Renal cortex interstitium (tissue), 15 donors: ENCODE results near the gene RHOB. TPM values are rescaled to one million over a fixed set of nuclear protein-coding genes. Genes with fewer than 3 reads are reported as not detected.

ENCODE experiments used
- DNase-seq, 11 donors: peaks; one replicate each; pipeline ENCODE4 v3.0.0-alpha.2; 2013; ENCODE audit warnings: low read depth in 9 of 11, low spot score in 4 of 11; ENCODE audit errors: extremely low read depth in 1 of 11
- long read RNA-seq, 16 experiments: transcript quantifications; one replicate each; lab custom pipeline, GENCODE V29; 2026
- polyA plus RNA-seq, 3 donors: library from polyadenylated mRNA; unstranded; fragments of 120-200 nt; gene quantifications; one replicate each; pipeline ENCODE4 v1.2.1, GENCODE V29; 2013; ENCODE audit not compliant: insufficient read length in 3 of 3

Gene RHOB
- 100 to 1,000 TPM in 2 of 3 donors, 10 to 100 TPM in 1; 82.5 to 103 (median 101) TPM for polyA plus RNA-seq
- long read RNA-seq, donor 1, transcript RHOB-201 (1 exons, 2,372 nt), result major isoform, 69 of 69 reads
- long read RNA-seq, donor 1, partial matches to known transcripts, result 0 of 69 reads
- long read RNA-seq, donor 1, other reads (novel, unspliced or antisense), result 0 of 69 reads
- long read RNA-seq, donor 2, transcript RHOB-201 (1 exons, 2,372 nt), result major isoform, 104 of 104 reads
- long read RNA-seq, donor 2, partial matches to known transcripts, result 0 of 104 reads
- long read RNA-seq, donor 2, other reads (novel, unspliced or antisense), result 0 of 104 reads
- long read RNA-seq, donor 3, transcript RHOB-201 (1 exons, 2,372 nt), result major isoform, 208 of 208 reads
- long read RNA-seq, donor 3, partial matches to known transcripts, result 0 of 208 reads
- long read RNA-seq, donor 3, other reads (novel, unspliced or antisense), result 0 of 208 reads
- long read RNA-seq, donor 4, transcript RHOB-201 (1 exons, 2,372 nt), result major isoform, 71 of 71 reads
- long read RNA-seq, donor 4, partial matches to known transcripts, result 0 of 71 reads
- long read RNA-seq, donor 4, other reads (novel, unspliced or antisense), result 0 of 71 reads
- long read RNA-seq, donor 5, result 0 reads
- long read RNA-seq, donor 6, transcript RHOB-201 (1 exons, 2,372 nt), result major isoform, 111 of 111 reads
- long read RNA-seq, donor 6, partial matches to known transcripts, result 0 of 111 reads
- long read RNA-seq, donor 6, other reads (novel, unspliced or antisense), result 0 of 111 reads
- long read RNA-seq, donor 7, transcript RHOB-201 (1 exons, 2,372 nt), result major isoform, 163 of 163 reads
- long read RNA-seq, donor 7, partial matches to known transcripts, result 0 of 163 reads
- long read RNA-seq, donor 7, other reads (novel, unspliced or antisense), result 0 of 163 reads
- long read RNA-seq, donor 8, transcript RHOB-201 (1 exons, 2,372 nt), result major isoform, 147 of 160 reads
- long read RNA-seq, donor 8, partial matches to known transcripts, result 13 of 160 reads
- long read RNA-seq, donor 8, other reads (novel, unspliced or antisense), result 0 of 160 reads
- long read RNA-seq, donor 9, transcript RHOB-201 (1 exons, 2,372 nt), result major isoform, 99 of 99 reads
- long read RNA-seq, donor 9, partial matches to known transcripts, result 0 of 99 reads
- long read RNA-seq, donor 9, other reads (novel, unspliced or antisense), result 0 of 99 reads
- long read RNA-seq, donor 10, transcript RHOB-201 (1 exons, 2,372 nt), result major isoform, 163 of 163 reads
- long read RNA-seq, donor 10, partial matches to known transcripts, result 0 of 163 reads
- long read RNA-seq, donor 10, other reads (novel, unspliced or antisense), result 0 of 163 reads
- long read RNA-seq, donor 11, transcript RHOB-201 (1 exons, 2,372 nt), result major isoform, 81 of 81 reads
- long read RNA-seq, donor 11, partial matches to known transcripts, result 0 of 81 reads
- long read RNA-seq, donor 11, other reads (novel, unspliced or antisense), result 0 of 81 reads
- long read RNA-seq, donor 12, transcript RHOB-201 (1 exons, 2,372 nt), result major isoform, 46 of 46 reads
- long read RNA-seq, donor 12, partial matches to known transcripts, result 0 of 46 reads
- long read RNA-seq, donor 12, other reads (novel, unspliced or antisense), result 0 of 46 reads
- long read RNA-seq, donor 13, transcript RHOB-201 (1 exons, 2,372 nt), result major isoform, 165 of 165 reads
- long read RNA-seq, donor 13, partial matches to known transcripts, result 0 of 165 reads
- long read RNA-seq, donor 13, other reads (novel, unspliced or antisense), result 0 of 165 reads
- long read RNA-seq, donor 14, transcript RHOB-201 (1 exons, 2,372 nt), result major isoform, 98 of 98 reads
- long read RNA-seq, donor 14, partial matches to known transcripts, result 0 of 98 reads
- long read RNA-seq, donor 14, other reads (novel, unspliced or antisense), result 0 of 98 reads
- long read RNA-seq, donor 15, transcript RHOB-201 (1 exons, 2,372 nt), result major isoform, 89 of 89 reads
- long read RNA-seq, donor 15, partial matches to known transcripts, result 0 of 89 reads
- long read RNA-seq, donor 15, other reads (novel, unspliced or antisense), result 0 of 89 reads
- long read RNA-seq, donor 16, transcript RHOB-201 (1 exons, 2,372 nt), result major isoform, 213 of 213 reads
- long read RNA-seq, donor 16, partial matches to known transcripts, result 0 of 213 reads
- long read RNA-seq, donor 16, other reads (novel, unspliced or antisense), result 0 of 213 reads

- DNase-seq, result peak; percentile 93 to 98 (median 98)
Observed at GRCh38 chr2:20446917-20447436, at the start of gene RHOB. Gene RHOB (plus strand): TSS chr2:20447074. CDS start chr2:20447466, 392 bp downstream.

- no peak for DNase-seq
Observed at GRCh38 chr2:20397811-20398447, 48.9 kb upstream of the RHOB start.

GRCh38 chr2:20398956-20399567, 47.8 kb upstream of the RHOB start:
- no peak for DNase-seq

- no peak for DNase-seq
Observed at GRCh38 chr2:20400306-20400705, 46.6 kb upstream of the RHOB start.

- no peak for DNase-seq
Observed at GRCh38 chr2:20400787-20401488, 45.9 kb upstream of the RHOB start.

- DNase-seq, result no peak
Observed at GRCh38 chr2:20401489-20401835, 45.4 kb upstream of the RHOB start.

GRCh38 chr2:20403774-20404312, 43.0 kb upstream of the RHOB start:
- no peak for DNase-seq

- DNase-seq, result no peak
Observed at GRCh38 chr2:20404950-20405349, 41.9 kb upstream of the RHOB start.

GRCh38 chr2:20409039-20409438, 37.8 kb upstream of the RHOB start:
- no peak for DNase-seq

- DNase-seq, result no peak
Observed at GRCh38 chr2:20410556-20411277, 36.2 kb upstream of the RHOB start.

- peak in 2 of 11 donors; percentile 20 to 23 for DNase-seq
Observed at GRCh38 chr2:20411361-20411894, 35.4 kb upstream of the RHOB start.

- DNase-seq, result no peak
Observed at GRCh38 chr2:20414806-20415205, 32.1 kb upstream of the RHOB start.

GRCh38 chr2:20415511-20415918, 31.4 kb upstream of the RHOB start:
- DNase-seq, result no peak

- DNase-seq, result no peak
Observed at GRCh38 chr2:20416723-20417122, 30.2 kb upstream of the RHOB start.
